K562 treated with DMSO at 1 percent for 4 hours (cell line): ENCODE results near the gene LRPAP1. TPM values are rescaled to one million over a fixed set of nuclear protein-coding genes. Genes with fewer than 3 reads are reported as not detected.

Source experiments
- total RNA-seq: library from RNA; unstranded; fragments of 300-600 nt; gene quantifications from 2 replicates; pipeline ENCODE4 v1.2.3, GENCODE V29; 2022; ENCODE audit not compliant: insufficient read depth

The LRPAP1 gene, protein sequence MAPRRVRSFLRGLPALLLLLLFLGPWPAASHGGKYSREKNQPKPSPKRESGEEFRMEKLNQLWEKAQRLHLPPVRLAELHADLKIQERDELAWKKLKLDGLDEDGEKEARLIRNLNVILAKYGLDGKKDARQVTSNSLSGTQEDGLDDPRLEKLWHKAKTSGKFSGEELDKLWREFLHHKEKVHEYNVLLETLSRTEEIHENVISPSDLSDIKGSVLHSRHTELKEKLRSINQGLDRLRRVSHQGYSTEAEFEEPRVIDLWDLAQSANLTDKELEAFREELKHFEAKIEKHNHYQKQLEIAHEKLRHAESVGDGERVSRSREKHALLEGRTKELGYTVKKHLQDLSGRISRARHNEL
- total RNA-seq, result 87.6 and 111 TPM in 2 replicates

DNA sequence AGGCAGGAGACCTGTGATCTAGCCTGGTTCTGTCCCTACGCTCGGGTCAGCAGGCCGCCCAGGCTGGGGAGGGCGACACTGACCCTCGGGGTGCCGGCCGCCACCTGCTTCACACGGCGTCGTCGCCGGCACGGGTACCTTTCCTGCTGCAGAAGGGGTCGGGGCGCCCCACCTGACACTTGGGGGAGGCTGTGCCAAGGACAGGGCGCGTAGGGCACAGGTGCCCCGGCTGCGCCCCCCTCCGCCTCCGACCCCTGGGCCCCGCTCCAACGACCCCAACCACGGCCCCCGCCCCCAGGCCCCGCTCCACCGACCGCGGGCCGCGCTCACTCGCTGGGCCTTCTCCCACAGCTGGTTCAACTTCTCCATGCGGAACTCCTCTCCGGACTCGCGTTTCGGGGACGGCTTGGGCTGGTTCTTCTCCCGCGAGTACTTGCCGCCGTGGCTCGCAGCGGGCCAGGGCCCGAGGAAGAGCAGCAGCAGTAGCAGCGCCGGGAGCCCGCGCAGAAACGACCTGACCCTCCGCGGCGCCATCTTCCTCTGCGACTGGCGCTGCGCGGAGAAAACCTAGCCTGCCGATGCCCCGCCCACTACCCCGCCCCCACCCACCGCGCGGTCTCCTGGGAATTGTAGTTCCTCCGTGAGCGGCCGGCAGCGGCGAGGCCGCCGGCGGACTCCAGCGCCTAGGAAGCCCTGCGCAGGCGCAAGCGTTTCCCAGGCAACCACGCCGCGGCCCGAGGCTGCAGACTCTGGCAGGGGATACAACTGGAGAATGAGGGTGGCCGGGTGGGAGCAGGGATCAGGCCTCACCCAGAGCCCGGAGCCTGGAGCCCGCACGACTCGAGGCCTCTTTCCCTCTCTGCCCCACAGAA lies at the start of gene LRPAP1:
TSS of gene LRPAP1 (minus strand) at position 544 of the 872 bp plus-strand sequence. CDS start at position 534, 10 bp downstream.

DNA sequence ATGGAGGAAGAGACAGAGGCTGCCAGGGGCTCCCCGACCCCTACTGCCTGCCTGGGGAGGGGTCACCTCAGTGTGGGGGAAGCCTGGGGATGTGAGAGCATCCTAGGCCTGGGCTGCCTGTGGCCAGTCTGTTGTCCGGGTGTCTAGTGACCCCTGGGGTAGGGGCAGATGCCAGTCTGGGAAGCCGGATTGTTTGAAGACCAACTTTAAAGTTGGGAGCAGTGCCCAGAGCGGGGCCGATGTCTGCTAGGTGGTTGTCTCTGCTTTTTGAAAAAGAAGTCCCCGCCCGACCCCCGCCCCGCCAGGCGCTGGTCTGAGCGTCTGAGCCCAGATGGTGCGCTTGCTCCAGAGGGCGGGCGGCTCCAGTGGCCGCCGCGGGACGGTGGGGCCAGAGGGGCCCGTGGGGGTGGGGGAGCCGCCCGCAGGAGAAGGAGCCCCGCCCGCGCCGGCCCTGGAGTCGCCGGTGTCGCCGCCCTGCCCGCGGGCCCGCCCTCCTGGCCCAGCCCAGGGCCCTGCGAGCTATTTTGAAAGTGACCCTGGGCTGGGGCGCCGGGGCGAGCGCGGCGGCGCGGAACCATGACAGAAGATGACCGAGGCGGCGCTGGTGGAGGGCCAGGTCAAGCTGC lies 69.3 kb downstream of the LRPAP1 start, which contains the start of gene DOK7:
TSS of gene DOK7 (plus strand) at position 517 of the 626 bp plus-strand sequence. CDS start at position 587, 70 bp downstream.

Other genes with a start within 250 kb of the LRPAP1 start
- 12.3 and 31.6 TPM in 2 replicates for gene RGS12, start 239.4 kb downstream of the LRPAP1 start, total RNA-seq
- gene HGFAC, start 90.5 kb downstream of the LRPAP1 start, total RNA-seq, result 0.44 TPM in 1 of 2 replicates, not detected in the other
- gene DOK7, start 69.1 kb downstream of the LRPAP1 start, total RNA-seq, result not detected in 2 replicates
- 0.58 and 0.88 TPM in 2 replicates for gene ADRA2C, start 234.0 kb upstream of the LRPAP1 start, total RNA-seq